ENCODE measurements around the gene TNFAIP3. TPM values are rescaled to one million over a fixed set of nuclear protein-coding genes. Genes with fewer than 3 reads are reported as not detected.

TNFAIP3 gene
- total RNA-seq, 1 donor from 2014 or later = 6.3 TPM

- Histone ChIP-seq H3K27me3 (ENCODE audit: control insufficient read depth in 3 of 3, insufficient read depth in 3 of 3, low read length in 3 of 3) (no peaks in the 10 kb centered on the region), H3K4me3 (ENCODE audit: low read length in 3 of 3) (no peak overlapping the region), H3K36me3 (ENCODE audit: control insufficient read depth in 3 of 3, insufficient read depth in 3 of 3, low read length in 3 of 3) (no peaks in the 10 kb centered on the region), H3K9me3 (ENCODE audit: control insufficient read depth in 3 of 3, low read length in 3 of 3) (no peaks in the 10 kb centered on the region), H3K9ac (ENCODE audit: low read depth in 1 of 3, low read length in 3 of 3) (no peak overlapping the region), H3K27ac (ENCODE audit: low read depth, low read length) (no peak overlapping the region), H3K4me1 (ENCODE audit: control insufficient read depth in 3 of 3, insufficient read depth in 3 of 3, low read length in 3 of 3) (peaks cover 0 to 3% (median 0%) of the 10 kb centered on the region in 3 donors)
Observed at GRCh38 chr6:137917551-137918325, 50.7 kb downstream of the TNFAIP3 start.

- no peaks in the 10 kb centered on the region for H3K36me3 ChIP-seq (ENCODE audit: control insufficient read depth in 3 of 3, insufficient read depth in 3 of 3, low read length in 3 of 3)
- no peaks in the 10 kb centered on the region for H3K9me3 ChIP-seq (ENCODE audit: control insufficient read depth in 3 of 3, low read length in 3 of 3)
- H3K27me3 ChIP-seq (ENCODE audit: control insufficient read depth in 3 of 3, insufficient read depth in 3 of 3, low read length in 3 of 3) = no peaks in the 10 kb centered on the region
- no peak overlapping the region for H3K9ac ChIP-seq (ENCODE audit: low read depth in 1 of 3, low read length in 3 of 3)
- H3K27ac ChIP-seq (ENCODE audit: low read depth, low read length) = no peak overlapping the region
- no peaks in the 10 kb centered on the region for H3K4me1 ChIP-seq (ENCODE audit: control insufficient read depth in 3 of 3, insufficient read depth in 3 of 3, low read length in 3 of 3)
- no peak overlapping the region for H3K4me3 ChIP-seq (ENCODE audit: low read length in 3 of 3)
Observed at GRCh38 chr6:137919502-137919823, 52.4 kb downstream of the TNFAIP3 start.

GRCh38 chr6:137919837-137920730 is 53.0 kb downstream of the TNFAIP3 start:
- Histone ChIP-seq H3K27me3 (ENCODE audit: control insufficient read depth in 3 of 3, insufficient read depth in 3 of 3, low read length in 3 of 3) (no peaks in the 10 kb centered on the region), H3K27ac (ENCODE audit: low read depth, low read length) (no peak overlapping the region), H3K4me1 (ENCODE audit: control insufficient read depth in 3 of 3, insufficient read depth in 3 of 3, low read length in 3 of 3) (peaks cover 0 to under 1% (median 0%) of the 10 kb centered on the region in 3 donors), H3K9ac (ENCODE audit: low read depth in 1 of 3, low read length in 3 of 3) (no peak overlapping the region), H3K9me3 (ENCODE audit: control insufficient read depth in 3 of 3, low read length in 3 of 3) (no peaks in the 10 kb centered on the region), H3K36me3 (ENCODE audit: control insufficient read depth in 3 of 3, insufficient read depth in 3 of 3, low read length in 3 of 3) (no peaks in the 10 kb centered on the region), H3K4me3 (ENCODE audit: low read length in 3 of 3) (no peak overlapping the region)

DNA sequence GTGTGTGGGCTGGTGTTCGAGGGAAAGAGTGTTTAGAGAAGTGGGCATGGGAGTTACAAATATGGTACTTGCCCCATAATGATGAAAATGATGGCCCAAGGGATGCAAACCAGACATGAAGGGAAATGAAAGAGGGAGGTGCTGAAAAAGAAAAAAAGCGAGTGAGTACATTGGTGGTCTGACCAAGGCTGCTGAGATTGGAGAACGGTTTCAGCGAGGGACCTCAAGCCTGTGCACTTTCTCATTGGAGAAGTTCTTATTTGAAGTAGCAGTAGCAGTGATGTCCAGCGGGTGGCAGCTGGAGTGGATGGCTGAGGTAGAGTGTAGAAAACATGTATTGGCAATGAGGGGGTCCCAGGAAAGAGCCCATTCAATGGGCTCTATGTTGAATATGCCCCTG is 54.8 kb downstream of the TNFAIP3 start:
- Histone ChIP-seq H3K9me3 (ENCODE audit: control insufficient read depth in 3 of 3, low read length in 3 of 3) (no peaks in the 10 kb centered on the region), H3K27ac (ENCODE audit: low read depth, low read length) (no peak overlapping the region), H3K9ac (ENCODE audit: low read depth in 1 of 3, low read length in 3 of 3) (no peak overlapping the region), H3K36me3 (ENCODE audit: control insufficient read depth in 3 of 3, insufficient read depth in 3 of 3, low read length in 3 of 3) (no peaks in the 10 kb centered on the region), H3K4me1 (ENCODE audit: control insufficient read depth in 3 of 3, insufficient read depth in 3 of 3, low read length in 3 of 3) (peaks cover 9 to 17% (median 10%) of the 10 kb centered on the region in 3 donors), H3K27me3 (ENCODE audit: control insufficient read depth in 3 of 3, insufficient read depth in 3 of 3, low read length in 3 of 3) (no peaks in the 10 kb centered on the region), H3K4me3 (ENCODE audit: low read length in 3 of 3) (no peak overlapping the region)

- Histone ChIP-seq H3K27ac (ENCODE audit: low read depth, low read length) (no peak overlapping the region), H3K27me3 (ENCODE audit: control insufficient read depth in 3 of 3, insufficient read depth in 3 of 3, low read length in 3 of 3) (no peaks in the 10 kb centered on the region), H3K9me3 (ENCODE audit: control insufficient read depth in 3 of 3, low read length in 3 of 3) (no peaks in the 10 kb centered on the region), H3K4me1 (ENCODE audit: control insufficient read depth in 3 of 3, insufficient read depth in 3 of 3, low read length in 3 of 3) (peaks cover 15 to 31% (median 21%) of the 10 kb centered on the region in 3 donors), H3K36me3 (ENCODE audit: control insufficient read depth in 3 of 3, insufficient read depth in 3 of 3, low read length in 3 of 3) (no peaks in the 10 kb centered on the region), H3K4me3 (ENCODE audit: low read length in 3 of 3) (no peak overlapping the region), H3K9ac (ENCODE audit: low read depth in 1 of 3, low read length in 3 of 3) (no peak overlapping the region)
Observed at GRCh38 chr6:137923866-137924653, 57.0 kb downstream of the TNFAIP3 start.

GRCh38 chr6:137925141-137925698 is 58.2 kb downstream of the TNFAIP3 start:
- H3K9me3 ChIP-seq (ENCODE audit: control insufficient read depth in 3 of 3, low read length in 3 of 3) = no peaks in the 10 kb centered on the region
- no peak overlapping the region for H3K27ac ChIP-seq (ENCODE audit: low read depth, low read length)
- no peak overlapping the region for H3K9ac ChIP-seq (ENCODE audit: low read depth in 1 of 3, low read length in 3 of 3)
- no peaks in the 10 kb centered on the region for H3K27me3 ChIP-seq (ENCODE audit: control insufficient read depth in 3 of 3, insufficient read depth in 3 of 3, low read length in 3 of 3)
- peaks cover 15 to 31% (median 21%) of the 10 kb centered on the region in 3 donors for H3K4me1 ChIP-seq (ENCODE audit: control insufficient read depth in 3 of 3, insufficient read depth in 3 of 3, low read length in 3 of 3)
- no peaks in the 10 kb centered on the region for H3K36me3 ChIP-seq (ENCODE audit: control insufficient read depth in 3 of 3, insufficient read depth in 3 of 3, low read length in 3 of 3)
- H3K4me3 ChIP-seq (ENCODE audit: low read length in 3 of 3) = no peak overlapping the region

DNA sequence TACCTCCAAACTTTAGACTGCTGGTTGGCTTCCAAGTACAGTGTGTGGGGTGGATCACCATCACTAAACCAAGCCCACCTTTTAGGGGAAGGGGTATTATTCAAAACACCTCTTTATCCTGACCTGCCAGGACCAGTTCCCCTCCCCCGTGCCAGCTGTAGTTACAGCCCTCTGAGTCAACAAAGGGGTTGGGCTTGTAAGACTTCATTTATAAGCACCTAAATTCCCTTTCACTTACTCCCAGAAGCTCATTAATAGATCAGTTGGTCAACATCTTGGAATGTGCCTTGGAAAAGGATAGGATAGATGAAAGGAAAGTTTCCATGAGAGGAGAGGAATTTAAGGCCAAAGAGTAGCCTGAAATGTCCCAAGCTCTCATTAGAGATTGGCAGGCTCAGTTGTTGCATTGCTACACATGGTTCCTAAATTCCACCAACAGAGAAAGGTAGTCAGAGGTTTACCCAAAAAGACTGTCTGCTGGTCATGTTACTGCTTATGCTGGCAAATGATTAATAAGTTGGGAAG is 59.2 kb downstream of the TNFAIP3 start:
- H3K4me1 ChIP-seq (ENCODE audit: control insufficient read depth in 3 of 3, insufficient read depth in 3 of 3, low read length in 3 of 3) = peaks cover 15 to 31% (median 21%) of the 10 kb centered on the region in 3 donors
- no peak overlapping the region for H3K9ac ChIP-seq (ENCODE audit: low read depth in 1 of 3, low read length in 3 of 3)
- H3K9me3 ChIP-seq (ENCODE audit: control insufficient read depth in 3 of 3, low read length in 3 of 3) = no peaks in the 10 kb centered on the region
- H3K27ac ChIP-seq (ENCODE audit: low read depth, low read length) = peak overlapping the region; percentile 48
- no peaks in the 10 kb centered on the region for H3K36me3 ChIP-seq (ENCODE audit: control insufficient read depth in 3 of 3, insufficient read depth in 3 of 3, low read length in 3 of 3)
- no peaks in the 10 kb centered on the region for H3K27me3 ChIP-seq (ENCODE audit: control insufficient read depth in 3 of 3, insufficient read depth in 3 of 3, low read length in 3 of 3)
- H3K4me3 ChIP-seq (ENCODE audit: low read length in 3 of 3) = no peak overlapping the region

GRCh38 chr6:137926985-137927384 is 59.9 kb downstream of the TNFAIP3 start:
- Histone ChIP-seq H3K9ac (ENCODE audit: low read depth in 1 of 3, low read length in 3 of 3) (no peak overlapping the region), H3K9me3 (ENCODE audit: control insufficient read depth in 3 of 3, low read length in 3 of 3) (no peaks in the 10 kb centered on the region), H3K4me1 (ENCODE audit: control insufficient read depth in 3 of 3, insufficient read depth in 3 of 3, low read length in 3 of 3) (peaks cover 17 to 31% (median 21%) of the 10 kb centered on the region in 3 donors), H3K27ac (ENCODE audit: low read depth, low read length) (peak overlapping the region; percentile 48), H3K4me3 (ENCODE audit: low read length in 3 of 3) (no peak overlapping the region), H3K27me3 (ENCODE audit: control insufficient read depth in 3 of 3, insufficient read depth in 3 of 3, low read length in 3 of 3) (no peaks in the 10 kb centered on the region), H3K36me3 (ENCODE audit: control insufficient read depth in 3 of 3, insufficient read depth in 3 of 3, low read length in 3 of 3) (no peaks in the 10 kb centered on the region)

DNA sequence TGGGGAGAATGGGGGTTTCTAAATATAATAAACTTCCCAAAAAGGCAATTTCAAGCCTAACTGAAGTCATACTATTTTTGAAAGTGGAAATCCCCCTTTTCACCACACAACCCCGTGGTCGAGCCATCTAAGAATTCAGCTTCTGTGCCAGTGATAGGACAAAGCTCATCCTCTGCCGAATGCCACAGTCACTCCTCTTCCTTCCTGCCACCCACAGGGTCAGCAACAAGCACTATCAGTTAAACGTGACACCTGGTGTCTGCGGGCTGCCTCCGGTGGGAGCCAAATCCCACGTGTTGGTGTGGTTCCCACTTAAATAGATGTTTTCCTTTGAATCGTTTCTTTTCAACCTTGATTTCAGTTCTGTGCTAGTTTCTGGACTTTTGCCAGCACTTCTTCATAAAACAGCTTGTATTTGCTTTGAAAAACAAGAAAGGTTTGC is 60.7 kb downstream of the TNFAIP3 start:
- Histone ChIP-seq H3K9me3 (ENCODE audit: control insufficient read depth in 3 of 3, low read length in 3 of 3) (no peaks in the 10 kb centered on the region), H3K27ac (ENCODE audit: low read depth, low read length) (peak overlapping the region; percentile 0)

More for the DNA sequence above, 60.7 kb downstream of the TNFAIP3 start:
- no peaks in the 10 kb centered on the region for H3K27me3 ChIP-seq (ENCODE audit: control insufficient read depth in 3 of 3, insufficient read depth in 3 of 3, low read length in 3 of 3)
- H3K9ac ChIP-seq (ENCODE audit: low read depth in 1 of 3, low read length in 3 of 3) = no peak overlapping the region
- no peak overlapping the region for H3K4me3 ChIP-seq (ENCODE audit: low read length in 3 of 3)
- no peaks in the 10 kb centered on the region for H3K36me3 ChIP-seq (ENCODE audit: control insufficient read depth in 3 of 3, insufficient read depth in 3 of 3, low read length in 3 of 3)
- peaks cover 17 to 31% (median 21%) of the 10 kb centered on the region in 3 donors for H3K4me1 ChIP-seq (ENCODE audit: control insufficient read depth in 3 of 3, insufficient read depth in 3 of 3, low read length in 3 of 3)

All from skeletal muscle tissue (tissue), 4 donors.